ENCODE measurements around the gene ZNF565.
"Not testable (repeated sequence)": the region's sequence is repeated elsewhere in the genome, so short reads cannot be mapped to it uniquely, and the experiment has no call there.

ZNF565 gene

DNA sequence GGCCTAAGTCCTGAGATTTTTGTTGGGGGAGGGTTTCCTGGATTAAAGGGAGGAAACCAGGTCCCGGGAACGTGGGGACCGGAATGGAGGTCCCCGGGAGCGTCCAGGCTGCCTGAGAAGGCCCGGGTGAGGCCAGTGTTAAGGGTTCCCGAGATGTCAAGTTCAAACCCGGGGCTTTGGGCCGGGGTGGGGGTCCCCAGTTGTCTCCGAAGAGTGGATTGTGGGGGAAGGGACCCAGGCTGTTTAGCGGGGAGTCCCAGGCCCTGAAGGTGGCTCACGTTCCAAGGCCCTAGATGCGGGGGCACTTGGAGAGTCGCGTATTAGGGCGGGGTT lies 62.5 kb downstream of the ZNF565 start:
- FAIRE-seq, result no peak
- DNase-seq (ENCODE audit: insufficient read length, low spot score), result no peak

DNA sequence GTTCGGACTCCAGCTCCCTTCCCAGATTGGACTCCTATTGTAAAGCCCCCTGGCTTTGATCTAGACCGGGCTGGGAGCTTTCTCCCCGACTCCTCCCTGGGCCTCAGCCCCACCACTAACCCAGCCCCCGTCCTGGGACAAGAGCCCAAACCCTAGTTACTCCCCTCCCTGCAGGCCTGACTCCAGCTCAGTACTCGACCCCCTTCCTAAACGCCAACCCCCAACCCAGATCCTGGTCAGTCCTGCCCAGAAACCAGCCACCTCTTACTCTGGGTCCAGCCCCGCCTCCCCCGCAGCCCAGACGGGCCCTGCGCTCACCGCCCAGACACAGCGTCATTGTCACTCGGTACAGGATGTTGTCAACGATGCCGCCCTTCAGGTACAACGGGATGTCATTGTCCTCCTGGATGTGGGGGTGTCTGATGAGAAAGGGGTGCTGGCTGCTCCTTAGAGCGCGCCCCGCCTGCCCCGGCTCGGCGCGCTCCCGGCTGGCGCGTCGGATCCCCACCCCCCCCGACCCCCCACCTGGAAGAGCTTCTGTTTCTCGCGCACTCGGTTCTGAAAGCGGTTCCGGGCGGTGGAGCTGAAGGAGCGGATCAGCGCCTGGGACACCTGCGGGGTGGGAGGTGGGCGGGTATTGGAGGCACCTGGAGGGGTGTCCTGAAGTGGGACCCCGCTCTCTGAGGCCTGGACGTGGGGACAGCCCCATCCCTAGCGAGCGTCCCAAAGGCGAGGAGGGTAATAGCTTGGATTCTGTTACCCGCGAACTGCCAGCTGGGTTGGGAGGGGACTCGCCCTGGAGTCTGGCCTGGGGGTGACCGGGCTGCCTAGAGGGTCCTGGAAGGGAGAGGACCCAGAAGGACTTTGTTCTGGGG lies 63.1 kb downstream of the ZNF565 start:
- DNase-seq (ENCODE audit: insufficient read length, low spot score) (no peak), FAIRE-seq (no peak)

DNA sequence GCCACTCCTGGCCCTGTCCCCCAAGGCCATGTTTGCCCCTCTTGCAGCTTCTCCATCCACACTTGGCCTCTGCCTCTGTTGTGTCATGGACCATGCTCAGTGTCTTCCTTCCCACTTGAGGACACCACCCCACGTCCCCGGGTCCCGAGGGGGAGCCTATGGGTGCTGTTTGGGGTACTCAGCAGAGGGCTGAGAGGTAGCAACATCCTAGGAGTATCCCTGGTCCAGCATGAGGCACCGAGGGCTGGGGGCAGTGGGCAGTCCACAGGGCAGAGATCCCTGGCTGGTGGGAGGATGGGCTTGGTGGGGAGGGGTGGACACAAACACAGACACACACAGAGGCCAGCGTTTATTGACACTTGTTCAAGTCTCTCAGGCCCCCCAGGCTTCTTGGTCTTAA lies 63.9 kb downstream of the ZNF565 start:
- DNase-seq (ENCODE audit: insufficient read length, low spot score) (no peak), FAIRE-seq (no peak)

DNA sequence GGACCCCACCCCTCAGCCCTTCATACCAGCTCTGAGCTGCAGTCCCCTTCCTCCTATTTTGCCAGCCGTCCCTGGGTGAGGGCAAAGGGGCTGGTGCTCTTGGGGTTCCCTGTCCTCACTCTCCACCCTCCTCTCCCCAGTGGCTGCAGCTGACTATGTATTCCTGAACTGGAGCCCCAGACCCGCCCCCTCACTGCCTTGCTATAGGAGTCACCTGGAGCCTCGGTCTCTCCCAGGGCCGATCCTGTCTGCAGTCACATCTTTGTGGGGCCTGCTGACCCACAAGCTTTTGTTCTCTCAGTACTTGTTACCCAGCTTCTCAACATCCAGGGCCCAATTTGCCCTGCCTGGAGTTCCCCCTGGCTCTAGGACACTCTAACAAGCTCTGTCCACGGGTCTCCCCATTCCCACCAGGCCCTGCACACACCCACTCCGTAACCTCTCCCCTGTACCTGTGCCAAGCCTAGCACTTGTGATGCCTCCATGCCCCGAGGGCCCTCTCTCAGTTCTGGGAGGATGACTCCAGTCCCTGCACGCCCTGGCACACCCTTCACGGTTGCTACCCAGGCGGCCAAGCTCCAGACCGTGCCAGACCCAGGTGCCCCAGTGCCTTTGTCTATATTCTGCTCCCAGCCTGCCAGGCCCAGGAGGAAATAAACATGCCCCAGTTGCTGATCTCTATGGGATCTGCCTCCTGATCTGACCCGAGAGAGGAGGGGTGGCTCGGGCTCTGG lies 64.6 kb downstream of the ZNF565 start:
- no peak for FAIRE-seq
- no peak for DNase-seq (ENCODE audit: insufficient read length, low spot score)

DNA sequence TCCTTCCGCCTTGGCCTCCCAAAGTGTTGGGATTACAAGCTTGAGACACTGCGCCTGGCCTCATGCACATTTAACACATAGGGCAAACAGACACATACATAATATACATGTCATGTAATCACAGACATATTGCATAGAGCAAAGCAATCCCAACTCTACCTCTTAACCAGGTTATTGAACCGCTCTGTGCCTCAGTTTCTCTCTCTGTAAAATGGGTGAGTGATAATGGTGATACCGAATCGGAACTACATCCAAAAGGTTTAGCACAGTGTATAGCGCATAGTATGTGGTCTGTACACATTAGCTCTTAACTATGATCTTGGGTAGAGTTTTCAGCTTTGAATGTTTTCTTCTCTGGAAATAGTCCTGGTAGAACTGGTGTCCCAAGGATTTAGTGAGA lies 69.8 kb downstream of the ZNF565 start:
- no peak for FAIRE-seq
- no peak for DNase-seq (ENCODE audit: insufficient read length, low spot score)

DNA sequence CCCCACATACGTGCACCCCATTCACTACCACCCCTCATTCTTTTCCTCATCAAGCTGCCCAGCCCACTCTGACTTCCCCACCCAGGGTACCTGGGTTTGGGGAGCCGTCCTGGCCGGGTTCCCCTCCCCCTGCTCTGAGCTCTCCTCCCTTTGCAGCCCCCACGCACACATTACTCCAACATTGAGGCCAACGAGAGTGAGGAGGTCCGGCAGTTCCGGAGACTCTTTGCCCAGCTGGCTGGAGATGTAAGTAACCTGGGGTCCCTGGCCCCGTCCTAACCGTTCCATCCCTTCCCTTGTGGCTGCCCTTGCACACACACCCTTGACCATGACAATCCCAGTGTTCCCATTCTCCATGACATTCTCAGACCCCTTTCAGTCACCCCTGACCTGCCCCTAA lies 72.0 kb downstream of the ZNF565 start:
- DNase-seq (ENCODE audit: insufficient read length, low spot score) (no peak), FAIRE-seq (no peak)

DNA sequence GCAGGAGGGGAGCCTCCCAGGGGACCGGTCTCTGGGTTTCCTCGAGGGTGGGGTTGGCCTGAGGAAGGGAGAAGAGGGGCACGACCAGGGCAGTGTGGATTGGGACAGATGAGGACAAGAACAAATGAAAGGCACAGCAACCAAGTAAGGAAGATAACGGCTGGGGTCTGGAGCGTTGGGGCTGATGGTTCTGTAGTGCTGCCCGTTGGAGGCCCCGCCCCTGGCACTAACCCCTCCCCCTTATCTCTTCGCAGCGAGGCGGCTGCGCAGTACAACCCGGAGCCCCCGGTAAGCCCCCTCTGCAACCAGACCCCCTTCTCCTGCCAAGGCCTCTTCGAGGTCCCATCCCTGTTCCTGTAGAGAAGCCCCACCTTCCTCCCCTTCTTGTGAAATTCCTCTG lies 72.4 kb downstream of the ZNF565 start:
- FAIRE-seq (no peak), DNase-seq (ENCODE audit: insufficient read length, low spot score) (no peak)

DNA sequence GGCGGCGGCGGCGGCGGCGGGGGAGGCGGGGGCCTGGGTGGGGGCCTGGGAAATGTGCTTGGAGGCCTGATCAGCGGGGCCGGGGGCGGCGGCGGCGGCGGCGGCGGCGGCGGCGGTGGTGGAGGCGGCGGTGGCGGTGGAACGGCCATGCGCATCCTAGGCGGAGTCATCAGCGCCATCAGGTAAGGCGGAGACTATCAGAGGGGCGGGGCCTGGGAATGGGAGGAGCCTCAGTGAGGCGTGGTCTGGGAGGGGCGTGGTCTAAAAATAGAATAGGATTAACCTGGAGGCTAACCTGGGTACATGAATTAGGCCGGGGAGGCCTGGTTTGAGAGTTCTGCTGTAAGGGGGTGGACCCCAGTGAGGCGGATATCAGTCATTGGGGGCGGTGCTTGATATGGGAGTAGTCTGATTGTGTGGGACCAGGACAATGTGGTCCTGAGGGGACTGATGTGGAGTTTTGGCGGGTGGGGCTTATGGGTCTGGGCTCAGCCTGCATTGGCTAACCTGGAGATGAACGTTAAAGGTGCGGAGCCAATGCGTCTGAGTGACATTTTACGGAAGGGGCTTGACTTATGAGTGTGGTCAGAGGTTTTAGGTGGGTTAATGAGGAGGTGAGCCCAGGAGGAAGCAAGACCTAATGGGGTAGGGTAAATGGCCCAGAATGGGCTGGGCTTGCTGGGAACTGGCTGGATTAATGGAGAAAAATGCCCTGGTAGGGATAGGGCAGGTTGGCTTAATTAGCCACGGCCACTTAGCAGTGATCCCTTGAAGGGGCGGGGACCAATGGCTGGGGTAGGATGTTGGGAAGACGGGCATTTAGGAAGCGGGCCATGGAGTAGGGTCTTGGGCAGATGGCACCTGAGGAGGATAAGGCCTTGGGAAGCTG lies 73.2 kb downstream of the ZNF565 start:
- DNase-seq (ENCODE audit: insufficient read length, low spot score) (peak; percentile 89), FAIRE-seq (peak; percentile 96)

DNA sequence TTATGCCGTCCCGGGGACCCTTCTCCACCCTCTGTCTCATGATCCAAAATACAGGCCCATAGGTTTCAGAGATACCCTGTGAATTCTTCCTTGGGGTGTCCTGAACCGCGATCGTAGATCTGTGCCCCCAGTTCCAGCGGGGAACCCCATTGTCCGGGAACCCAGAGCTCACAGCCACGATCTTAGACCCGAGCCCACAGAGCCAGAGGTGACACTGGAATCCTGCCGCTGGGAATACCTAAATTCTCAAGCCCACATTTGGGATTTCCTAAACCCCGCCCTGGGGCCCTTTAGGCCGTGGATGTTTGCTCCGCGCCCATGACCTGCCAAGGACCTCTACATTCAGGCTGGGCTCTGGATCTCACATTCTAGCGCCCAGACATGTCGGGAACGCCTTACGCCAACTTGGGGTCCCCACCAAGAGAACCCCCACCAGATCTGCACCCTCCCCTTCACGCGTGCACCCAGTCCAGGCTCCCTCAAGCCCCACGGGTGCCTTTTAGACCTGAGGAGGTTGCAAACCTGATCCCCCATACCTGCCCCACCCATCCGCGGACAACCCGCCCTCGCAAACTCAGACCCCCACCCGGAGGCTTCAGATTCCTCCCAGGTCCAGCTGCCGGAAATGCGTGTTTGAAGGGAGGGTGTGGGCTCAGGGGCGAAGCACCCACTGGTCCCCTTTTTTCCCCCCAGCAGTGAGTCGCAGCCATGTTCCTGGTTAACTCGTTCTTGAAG lies 74.0 kb downstream of the ZNF565 start:
- FAIRE-seq (peak; percentile 49), DNase-seq (ENCODE audit: insufficient read length, low spot score) (peak; percentile 79)

DNA sequence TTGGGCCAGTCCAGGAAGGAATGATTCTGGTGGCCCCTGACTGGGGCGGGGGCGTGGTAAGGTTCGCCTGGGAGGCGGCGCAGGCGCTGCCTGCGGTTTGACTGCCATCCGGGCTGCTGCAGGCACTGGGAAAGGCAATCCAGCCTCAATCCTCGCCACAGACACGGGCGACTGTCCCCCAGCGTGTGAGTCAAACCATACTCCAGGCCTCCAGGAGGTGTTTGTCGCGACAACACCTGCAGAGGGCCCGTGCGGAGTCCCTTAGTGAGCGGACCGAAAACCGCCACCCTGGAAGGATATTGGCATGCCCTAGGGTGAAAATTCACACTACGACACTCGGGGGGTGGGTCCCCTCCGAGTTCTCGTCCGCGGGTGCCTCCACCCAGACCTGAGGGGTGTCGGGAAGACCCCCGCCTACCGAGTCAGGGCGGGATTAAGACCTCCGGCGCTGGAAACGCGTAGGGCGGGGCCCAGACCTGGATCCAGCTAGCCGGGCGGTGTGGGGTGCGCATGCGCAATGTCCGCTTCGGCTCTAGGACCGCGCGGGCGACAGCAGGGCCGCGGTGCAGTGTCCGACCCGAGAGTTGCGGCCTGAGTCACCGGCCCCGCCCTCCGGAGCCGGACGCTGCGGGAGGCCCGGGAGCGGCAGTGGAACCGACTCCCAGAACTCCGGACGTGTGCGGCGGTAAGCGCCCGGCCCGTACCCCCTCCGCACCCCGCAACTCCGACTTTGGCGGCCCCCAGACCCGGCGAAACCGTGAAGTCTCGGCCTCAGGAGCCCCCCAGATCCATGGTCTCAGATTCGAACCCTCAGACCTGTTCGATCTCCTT lies 74.8 kb downstream of the ZNF565 start, which contains the start of gene CAPNS1:
TSS of gene CAPNS1 (plus strand) at position 594 of the 831 bp plus-strand sequence. CDS start 946 bp downstream, outside the sequence.
- FAIRE-seq, result peak; percentile 86
- peak; percentile 92 for DNase-seq (ENCODE audit: insufficient read length, low spot score)

DNA sequence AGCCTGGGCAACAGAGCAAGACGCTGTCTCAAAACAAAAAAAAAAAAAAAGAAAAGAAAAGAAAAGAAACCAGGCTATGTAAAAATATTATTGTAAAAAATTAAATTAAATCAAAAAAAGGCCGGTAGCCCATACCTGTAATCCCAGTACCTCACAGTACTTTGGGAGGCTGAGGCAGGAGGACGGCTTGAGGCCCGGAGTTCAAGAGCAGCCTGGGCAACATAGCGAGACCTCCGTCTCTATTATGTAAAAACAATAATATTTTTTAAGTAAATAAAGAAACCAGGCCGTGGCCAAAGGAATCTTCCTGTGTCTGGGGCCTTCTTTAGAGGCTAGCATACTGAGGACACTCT lies 75.4 kb downstream of the ZNF565 start:
- DNase-seq (ENCODE audit: insufficient read length, low spot score) (no peak), FAIRE-seq (no peak)

DNA sequence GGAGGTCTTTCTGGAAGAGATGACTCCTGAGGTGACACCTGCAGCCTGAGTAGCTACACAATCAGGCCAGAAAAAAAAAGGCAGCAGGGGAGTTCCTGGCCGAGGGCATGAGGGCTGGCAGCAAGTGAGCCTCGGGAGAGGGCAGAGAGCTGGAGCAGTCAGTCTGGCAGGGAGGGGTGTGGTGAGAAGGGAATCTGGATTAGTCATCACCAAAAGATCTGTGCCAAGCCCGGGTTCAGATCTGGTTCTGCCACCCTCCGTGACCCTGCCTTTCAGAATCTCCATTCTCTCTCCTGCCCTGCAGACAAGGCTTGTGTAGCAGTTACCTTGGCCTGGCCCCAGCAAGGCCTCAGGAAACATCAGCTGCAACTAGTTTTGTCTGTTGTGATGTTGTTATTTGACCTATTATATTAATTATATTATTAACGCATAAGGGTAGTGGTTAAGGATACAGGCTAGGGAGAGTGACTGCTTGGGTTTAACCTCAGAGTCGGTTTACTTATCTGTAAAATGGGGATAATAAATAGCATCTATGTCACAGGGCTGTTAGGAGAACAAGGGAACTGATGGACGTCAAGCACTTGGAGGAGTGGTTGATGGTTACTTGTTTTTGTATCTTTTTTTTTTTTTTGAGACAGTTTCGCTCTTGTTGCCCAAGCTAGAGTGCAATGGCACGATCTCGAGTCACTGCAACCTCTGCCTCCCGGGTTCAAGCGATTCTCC lies 77.3 kb downstream of the ZNF565 start:
- no peak for FAIRE-seq

DNA sequence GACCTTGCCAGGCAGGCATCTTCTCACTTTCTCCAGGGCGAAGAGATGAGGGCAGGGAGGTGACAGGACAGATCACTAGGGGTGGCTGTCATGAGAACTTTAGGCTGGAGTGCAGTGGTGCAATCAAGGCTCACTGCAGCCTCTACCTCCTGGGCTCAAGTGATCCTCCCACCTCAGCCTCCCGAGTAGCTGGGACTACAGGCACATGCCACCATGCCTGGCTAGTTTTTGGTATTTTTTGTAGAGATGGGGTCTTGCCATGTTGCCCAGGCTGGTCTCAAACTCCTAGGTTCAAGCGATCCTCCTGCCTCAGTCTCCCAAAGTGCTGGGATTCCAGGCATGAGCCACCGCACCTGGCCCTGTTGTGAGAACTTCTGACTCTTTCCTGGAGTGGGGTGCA lies 79.6 kb downstream of the ZNF565 start:
- not testable (repeated sequence) for DNase-seq (ENCODE audit: insufficient read length, low spot score)

More for the DNA sequence above, 77.3 kb downstream of the ZNF565 start:
- DNase-seq (ENCODE audit: insufficient read length, low spot score), result no peak

More for the DNA sequence above, 79.6 kb downstream of the ZNF565 start:
- not testable (repeated sequence) for FAIRE-seq

Data from GM19239 (cell line).